Astrocyte of the cerebellum (primary cell): ENCODE results near the gene MDM1.
A peak's percentile ranks its signal among the peaks of the same experiment; 100 is the strongest.

Experiments used
- DNase-seq: peaks from one replicate; pipeline ENCODE4 v3.0.0-alpha.2; 2011; ENCODE audit warnings: low read depth
- H3K4me3 ChIP-seq: 2 replicates; pipeline ENCODE4 v1.5.1; 2011; ENCODE audit warnings: mild to moderate bottlenecking, low read depth, low read length, moderate library complexity
- CTCF ChIP-seq: IDR thresholded peaks from 2 replicates; pipeline ENCODE4 v1.5.1; 2012; ENCODE audit warnings: low read length, low read depth, moderate library complexity, mild to moderate bottlenecking; ENCODE audit errors: missing control alignments
- in situ Hi-C: cut with HindIII; loops from 2 replicates; pipeline ENCODE4 v1.10.0; 2017; ENCODE audit warnings: low sequenced_read_pairs

The MDM1 gene

DNA sequence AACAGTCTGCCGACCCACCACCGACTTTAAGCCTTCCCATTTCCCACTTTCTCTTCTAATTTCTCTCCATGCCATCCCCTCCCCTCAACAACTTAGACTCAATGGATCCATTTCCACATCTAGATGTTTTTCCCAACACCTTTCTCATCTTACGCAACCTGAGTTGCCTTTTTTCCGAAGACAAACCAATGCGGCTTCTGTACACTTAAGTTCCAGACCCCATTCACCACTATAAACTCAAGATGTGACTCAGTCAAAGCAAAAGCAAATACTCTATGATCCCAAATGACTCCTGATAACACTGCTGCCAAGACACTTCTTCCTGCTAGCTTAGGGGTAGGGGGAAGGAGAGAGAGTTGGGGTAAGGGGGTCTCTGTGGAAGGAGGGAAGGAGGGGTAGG, 80.1 kb downstream of the MDM1 start:
- H3K4me3 ChIP-seq: no peak overlapping the region
- in situ Hi-C loops: no loop called here
- no peak for TF ChIP-seq CTCF
- no peak for DNase-seq

DNA sequence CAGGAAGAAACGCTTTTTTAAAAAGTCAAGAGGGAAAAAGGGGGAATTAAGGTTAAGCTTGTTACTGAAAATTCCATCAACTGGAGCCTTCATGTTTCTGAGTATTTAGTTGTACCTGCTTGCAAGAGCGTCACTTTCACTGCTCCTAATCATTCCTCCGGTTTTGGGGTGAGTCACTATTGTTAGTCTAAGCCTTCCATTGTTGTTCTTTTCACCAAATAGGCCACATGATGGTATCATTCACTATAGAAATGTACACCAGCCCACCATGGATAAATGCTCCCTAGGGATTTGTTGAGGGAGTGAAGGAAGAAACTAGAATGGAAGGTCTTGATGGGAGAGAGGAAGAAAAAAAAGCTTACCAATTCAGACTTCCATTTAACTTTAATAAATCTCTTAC, 81.7 kb downstream of the MDM1 start:
- no peak for TF ChIP-seq CTCF
- DNase-seq: no peak
- in situ Hi-C loops: no loop called here
- no peak overlapping the region for H3K4me3 ChIP-seq

DNA sequence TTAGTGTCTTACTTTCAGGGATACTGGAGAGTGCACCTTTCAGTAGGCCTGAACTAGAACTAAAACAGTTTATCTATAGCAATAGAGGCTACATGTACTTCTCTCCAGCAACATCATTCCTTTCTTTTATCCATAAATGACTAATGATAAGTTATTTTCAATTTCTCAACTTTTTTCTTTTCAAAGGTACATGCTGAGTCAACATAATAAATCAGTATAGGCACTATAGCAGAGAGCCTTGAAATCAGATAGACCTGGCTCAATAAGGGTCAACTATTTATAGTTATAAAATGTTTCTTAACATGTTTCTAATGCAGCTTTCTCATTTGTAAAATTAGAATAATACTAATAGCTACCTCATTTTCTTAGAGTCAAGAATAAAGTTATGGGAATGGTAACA, 84.4 kb downstream of the MDM1 start:
- DNase-seq: no peak
- in situ Hi-C loops: no loop called here
- no peak for TF ChIP-seq CTCF

GRCh38 chr12:68246350-68246749, 85.8 kb downstream of the MDM1 start:
- in situ Hi-C loops: no loop called here
- DNase-seq: no peak
- no peak overlapping the region for H3K4me3 ChIP-seq
- no peak for TF ChIP-seq CTCF

More for the DNA sequence above, 84.4 kb downstream of the MDM1 start:
- no peak overlapping the region for H3K4me3 ChIP-seq

GRCh38 chr12:68245180-68246021, 86.8 kb downstream of the MDM1 start:
- DNase-seq: no peak

More at GRCh38 chr12:68245180-68246021, 86.8 kb downstream of the MDM1 start:
- H3K4me3 ChIP-seq: peak overlapping the region; percentile 21
- in situ Hi-C loops: no loop called here
- TF ChIP-seq CTCF: no peak
